ENCODE data around the gene HARBI1. TPM values are rescaled to one million over a fixed set of nuclear protein-coding genes. Genes with fewer than 3 reads are reported as not detected.
A peak's percentile ranks its signal among the peaks of the same experiment; 100 is the strongest.

Gene HARBI1
- total and polyA plus RNA-seq, 2 experiments from 2014 or later = 2.2 to 9.8 TPM

- H3K27ac ChIP-seq = no peak overlapping the region
- H3K27me3 ChIP-seq = no peaks in the 10 kb centered on the region
- DNase-seq (ENCODE audit: low read depth in 1 of 2, low spot score in 1 of 2) = no peak
- H3K36me3 ChIP-seq = no peaks in the 10 kb centered on the region
- TF ChIP-seq CTCF (IDR thresholded peaks at IDR 0.05; ENCODE audit: low read depth, low read length) = no peak
- H3K4me3 ChIP-seq = no peak overlapping the region
- no peaks in the 10 kb centered on the region for H3K9me3 ChIP-seq (ENCODE audit: low read depth)
- H3K4me1 ChIP-seq (ENCODE audit: low read depth) = no peaks in the 10 kb centered on the region
Observed at GRCh38 chr11:46582588-46582987, 34.4 kb downstream of the HARBI1 start.

GRCh38 chr11:46577058-46577457 is 40.0 kb downstream of the HARBI1 start:
- H3K27me3 ChIP-seq = no peaks in the 10 kb centered on the region
- H3K36me3 ChIP-seq = no peaks in the 10 kb centered on the region
- no peak overlapping the region for H3K27ac ChIP-seq
- no peak for DNase-seq (ENCODE audit: low read depth in 1 of 2, low spot score in 1 of 2)
- H3K9me3 ChIP-seq (ENCODE audit: low read depth) = no peaks in the 10 kb centered on the region
- no peaks in the 10 kb centered on the region for H3K4me1 ChIP-seq (ENCODE audit: low read depth)
- H3K4me3 ChIP-seq = no peak overlapping the region
- TF ChIP-seq CTCF (IDR thresholded peaks at IDR 0.05; ENCODE audit: low read depth, low read length) = no peak

- no peak overlapping the region for H3K4me3 ChIP-seq
- TF ChIP-seq CTCF (IDR thresholded peaks at IDR 0.05; ENCODE audit: low read depth, low read length) = no peak
- no peak for DNase-seq (ENCODE audit: low read depth in 1 of 2, low spot score in 1 of 2)
Observed at GRCh38 chr11:46574656-46575055, 42.4 kb downstream of the HARBI1 start.

GRCh38 chr11:46570790-46571398 is 46.1 kb downstream of the HARBI1 start:
- no peak for DNase-seq (ENCODE audit: low read depth in 1 of 2, low spot score in 1 of 2)

More at GRCh38 chr11:46574656-46575055, 42.4 kb downstream of the HARBI1 start:
- Histone ChIP-seq H3K27me3 (no peaks in the 10 kb centered on the region), H3K4me1 (ENCODE audit: low read depth) (peaks cover 7% of the 10 kb centered on the region), H3K36me3 (no peaks in the 10 kb centered on the region), H3K9me3 (ENCODE audit: low read depth) (no peaks in the 10 kb centered on the region), H3K27ac (no peak overlapping the region)

GRCh38 chr11:46565232-46565840 is 51.7 kb downstream of the HARBI1 start:
- H3K4me3 ChIP-seq = no peak overlapping the region
- H3K9me3 ChIP-seq (ENCODE audit: low read depth) = no peaks in the 10 kb centered on the region
- no peak for TF ChIP-seq CTCF (IDR thresholded peaks at IDR 0.05; ENCODE audit: low read depth, low read length)
- no peaks in the 10 kb centered on the region for H3K36me3 ChIP-seq
- DNase-seq (ENCODE audit: low read depth in 1 of 2, low spot score in 1 of 2) = peak in 1 of 2 donors; percentile 10
- no peaks in the 10 kb centered on the region for H3K4me1 ChIP-seq (ENCODE audit: low read depth)
- H3K27ac ChIP-seq = no peak overlapping the region
- no peaks in the 10 kb centered on the region for H3K27me3 ChIP-seq

More at GRCh38 chr11:46570790-46571398, 46.1 kb downstream of the HARBI1 start:
- H3K27ac ChIP-seq = peak overlapping the region; percentile 60
- H3K9me3 ChIP-seq (ENCODE audit: low read depth) = no peaks in the 10 kb centered on the region
- peaks cover 7% of the 10 kb centered on the region for H3K4me1 ChIP-seq (ENCODE audit: low read depth)
- H3K4me3 ChIP-seq = no peak overlapping the region
- no peaks in the 10 kb centered on the region for H3K27me3 ChIP-seq
- no peak for TF ChIP-seq CTCF (IDR thresholded peaks at IDR 0.05; ENCODE audit: low read depth, low read length)
- no peaks in the 10 kb centered on the region for H3K36me3 ChIP-seq

Data from cardiac muscle cell (in vitro differentiated cells and primary cell).